ENCODE results near the gene DAZAP2. TPM values are rescaled to one million over a fixed set of nuclear protein-coding genes. Genes with fewer than 3 reads are reported as not detected.

DAZAP2 gene
- total RNA-seq, 2 experiments from 2014 or later = 106 to 107 TPM

Other genes starting within 250 kb of the DAZAP2 start
- gene SLC11A2, start 212.4 kb upstream of the DAZAP2 start, total RNA-seq = 10 to 100 TPM; 18.6 to 27.0 TPM
- 10 to 100 TPM; 88.7 to 89.0 TPM for gene LETMD1, start 190.5 kb upstream of the DAZAP2 start, total RNA-seq
- gene CSRNP2, start 155.2 kb upstream of the DAZAP2 start, total RNA-seq = 10 to 100 TPM in 1 of 2 experiments, 1 to 10 TPM in 1; 8.4 to 11.0 TPM
- gene TFCP2, start 65.7 kb upstream of the DAZAP2 start, total RNA-seq = 10 to 100 TPM; 23.6 to 25.4 TPM
- 1 to 10 TPM; 7.8 TPM for gene POU6F1, start 20.8 kb upstream of the DAZAP2 start, total RNA-seq
- gene SMAGP, start 31.6 kb downstream of the DAZAP2 start, total RNA-seq = 1 to 10 TPM in 1 of 2 experiments, under 1 TPM in 1; 0.54 to 1.2 TPM
- 10 to 100 TPM; 32.9 to 33.8 TPM for gene BIN2, start 85.3 kb downstream of the DAZAP2 start, total RNA-seq
- gene CELA1, start 107.9 kb downstream of the DAZAP2 start, total RNA-seq = under 1 TPM in 1 of 2 experiments, not detected in 1; 0.29 TPM
- 1 to 10 TPM; 5.1 to 5.4 TPM for gene GALNT6, start 152.6 kb downstream of the DAZAP2 start, total RNA-seq
- gene SLC4A8, start 186.0 kb downstream of the DAZAP2 start, total RNA-seq = 1 to 10 TPM in 1 of 2 experiments, under 1 TPM in 1; 0.89 to 1.8 TPM

All from activated naive CD4-positive, alpha-beta T cell treated with anti-CD3 and anti-CD28 coated beads for 36 hours (primary cell).